Measurements from ENCODE around the gene ZDHHC14.

GRCh38 chr6:157575436-157576145 lies 194.6 kb downstream of the ZDHHC14 start:
- no peak for TF ChIP-seq CTCF (IDR thresholded peaks at IDR 0.05; ENCODE audit: insufficient read depth, low read length, poor library complexity, severe bottlenecking)
- TF ChIP-seq EZH2phosphoT487 (conservative IDR thresholded peaks at IDR 0.05; ENCODE audit: low read length), result no peak
